ENCODE data around the gene KDM4C. TPM values are rescaled to one million over a fixed set of nuclear protein-coding genes. Genes with fewer than 3 reads are reported as not detected.

Gene KDM4C
- total RNA-seq, 1 donor from 2014 or later, result 26.6 TPM

- DNase-seq (ENCODE audit: low spot score, unreplicated experiment), result no peak
- Mint-ChIP-seq H3K9me3 (ENCODE audit: low read depth) (no peaks in the 10 kb centered on the region), H3K27me3 (no peaks in the 10 kb centered on the region), H3K27ac (no peak overlapping the region), H3K36me3 (ENCODE audit: insufficient read depth) (no peaks in the 10 kb centered on the region), H3K4me1 (ENCODE audit: low read depth) (no peaks in the 10 kb centered on the region), H3K4me3 (ENCODE audit: low read depth) (no peak overlapping the region)
- peak; percentile 60 for TF ChIP-seq CTCF (IDR thresholded peaks at IDR 0.05; ENCODE audit: unreplicated experiment)
Observed at GRCh38 chr9:7094052-7094451, 336.3 kb downstream of the KDM4C start.

GRCh38 chr9:7094576-7094975 is 336.8 kb downstream of the KDM4C start:
- Mint-ChIP-seq H3K27ac (no peak overlapping the region), H3K9me3 (ENCODE audit: low read depth) (no peaks in the 10 kb centered on the region), H3K36me3 (ENCODE audit: insufficient read depth) (no peaks in the 10 kb centered on the region), H3K4me3 (ENCODE audit: low read depth) (no peak overlapping the region), H3K27me3 (no peaks in the 10 kb centered on the region), H3K4me1 (ENCODE audit: low read depth) (no peaks in the 10 kb centered on the region)
- TF ChIP-seq CTCF (IDR thresholded peaks at IDR 0.05; ENCODE audit: unreplicated experiment), result no peak
- no peak for DNase-seq (ENCODE audit: low spot score, unreplicated experiment)

- Mint-ChIP-seq H3K36me3 (ENCODE audit: insufficient read depth) (no peaks in the 10 kb centered on the region), H3K4me3 (ENCODE audit: low read depth) (no peak overlapping the region), H3K27me3 (no peaks in the 10 kb centered on the region), H3K27ac (no peak overlapping the region), H3K9me3 (ENCODE audit: low read depth) (no peaks in the 10 kb centered on the region), H3K4me1 (ENCODE audit: low read depth) (no peaks in the 10 kb centered on the region)
- no peak for DNase-seq (ENCODE audit: low spot score, unreplicated experiment)
- TF ChIP-seq CTCF (IDR thresholded peaks at IDR 0.05; ENCODE audit: unreplicated experiment), result no peak
Observed at GRCh38 chr9:7095058-7095457, 337.3 kb downstream of the KDM4C start.

- no peak for DNase-seq (ENCODE audit: low spot score, unreplicated experiment)
- Mint-ChIP-seq H3K4me1 (ENCODE audit: low read depth) (no peaks in the 10 kb centered on the region), H3K36me3 (ENCODE audit: insufficient read depth) (peaks cover 5% of the 10 kb centered on the region), H3K27ac (peak overlapping the region; percentile 78), H3K27me3 (no peaks in the 10 kb centered on the region), H3K4me3 (ENCODE audit: low read depth) (no peak overlapping the region), H3K9me3 (ENCODE audit: low read depth) (peaks cover 4% of the 10 kb centered on the region)
- no peak for TF ChIP-seq CTCF (IDR thresholded peaks at IDR 0.05; ENCODE audit: unreplicated experiment)
Observed at GRCh38 chr9:7097040-7097715, 339.4 kb downstream of the KDM4C start.

GRCh38 chr9:7097785-7098752 is 340.3 kb downstream of the KDM4C start:
- no peak for DNase-seq (ENCODE audit: low spot score, unreplicated experiment)
- Mint-ChIP-seq H3K4me1 (ENCODE audit: low read depth) (no peaks in the 10 kb centered on the region), H3K4me3 (ENCODE audit: low read depth) (no peak overlapping the region), H3K27me3 (no peaks in the 10 kb centered on the region), H3K36me3 (ENCODE audit: insufficient read depth) (peaks cover 5% of the 10 kb centered on the region), H3K27ac (no peak overlapping the region), H3K9me3 (ENCODE audit: low read depth) (peaks cover 4% of the 10 kb centered on the region)
- no peak for TF ChIP-seq CTCF (IDR thresholded peaks at IDR 0.05; ENCODE audit: unreplicated experiment)
